Measurements from ENCODE around the gene MROH2A.

The MROH2A gene

GRCh38 chr2:233822101-233822771, 44.1 kb downstream of the MROH2A start:
- no peak for ATAC-seq
- no peak for TF ChIP-seq TCF4 (CRISPR knock-in tag; IDR thresholded peaks at IDR 0.05; ENCODE audit: borderline replicate concordance)
- no peak for TF ChIP-seq ZNF70 (CRISPR knock-in tag; IDR thresholded peaks at IDR 0.05)
- no peak for TF ChIP-seq ZNF8 (CRISPR knock-in tag; IDR thresholded peaks at IDR 0.05)
- TF ChIP-seq CREB5 (CRISPR knock-in tag; IDR thresholded peaks at IDR 0.05; ENCODE audit: low read depth) = no peak
- TF ChIP-seq CSDC2 (CRISPR knock-in tag; IDR thresholded peaks at IDR 0.05) = no peak

DNA sequence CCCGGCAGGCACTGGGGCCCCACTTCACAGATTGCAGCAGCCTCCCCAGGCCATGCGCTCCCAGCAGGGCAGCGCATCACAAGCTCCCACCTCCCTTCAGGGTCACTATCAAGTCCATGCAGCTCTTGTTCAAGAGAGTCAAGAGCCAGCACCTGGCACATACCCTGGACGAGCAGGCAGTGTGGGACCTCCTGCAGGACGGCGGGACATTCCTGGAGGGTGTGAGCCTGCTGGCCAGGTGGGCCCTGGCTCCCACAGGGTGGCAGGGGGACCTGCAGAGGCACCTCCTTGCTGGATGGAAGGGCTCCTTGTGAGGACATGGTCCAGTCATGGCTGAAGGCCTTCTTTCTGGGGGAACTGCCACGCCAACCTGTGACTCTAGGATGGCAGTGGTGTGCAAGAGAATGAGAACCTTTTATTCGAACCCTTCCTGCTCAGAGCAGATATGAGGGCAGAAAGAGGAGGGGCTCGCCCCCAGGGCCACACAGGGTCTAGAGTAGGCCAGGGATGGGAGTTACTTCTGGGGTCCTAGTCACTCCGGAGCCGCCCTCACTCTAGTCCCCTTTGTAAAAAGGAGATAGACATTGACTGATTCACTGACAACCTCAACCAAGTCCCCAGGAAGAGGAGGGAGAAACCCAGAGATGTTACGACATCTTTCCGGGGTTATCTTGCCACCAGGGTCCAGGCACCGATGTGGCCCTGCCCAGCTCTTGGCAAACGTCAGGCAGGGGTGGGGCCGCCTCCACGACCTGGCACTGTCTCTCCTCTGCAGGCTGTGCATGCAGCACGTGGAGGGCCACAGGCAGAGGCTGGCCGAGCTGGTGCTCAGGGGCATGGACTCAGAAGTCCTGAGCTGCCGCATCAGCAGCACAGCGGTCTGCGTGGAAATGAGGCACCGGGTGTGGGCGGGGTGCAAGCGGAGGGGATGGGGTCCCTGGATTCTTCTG, 44.9 kb downstream of the MROH2A start:
- ATAC-seq = no peak
- TF ChIP-seq TCF4 (CRISPR knock-in tag; IDR thresholded peaks at IDR 0.05; ENCODE audit: borderline replicate concordance) (no peak), PATZ1 (CRISPR knock-in tag; IDR thresholded peaks at IDR 0.05; ENCODE audit: borderline replicate concordance) (no peak), SNAI2 (CRISPR knock-in tag; IDR thresholded peaks at IDR 0.05) (no peak), RARB (CRISPR knock-in tag; IDR thresholded peaks at IDR 0.05) (no peak), CREB5 (CRISPR knock-in tag; IDR thresholded peaks at IDR 0.05; ENCODE audit: low read depth) (no peak), ZC3H10 (CRISPR knock-in tag; IDR thresholded peaks at IDR 0.05) (no peak), OSR1 (CRISPR knock-in tag; IDR thresholded peaks at IDR 0.05) (no peak)
- TF ChIP-seq, protein P1, sequence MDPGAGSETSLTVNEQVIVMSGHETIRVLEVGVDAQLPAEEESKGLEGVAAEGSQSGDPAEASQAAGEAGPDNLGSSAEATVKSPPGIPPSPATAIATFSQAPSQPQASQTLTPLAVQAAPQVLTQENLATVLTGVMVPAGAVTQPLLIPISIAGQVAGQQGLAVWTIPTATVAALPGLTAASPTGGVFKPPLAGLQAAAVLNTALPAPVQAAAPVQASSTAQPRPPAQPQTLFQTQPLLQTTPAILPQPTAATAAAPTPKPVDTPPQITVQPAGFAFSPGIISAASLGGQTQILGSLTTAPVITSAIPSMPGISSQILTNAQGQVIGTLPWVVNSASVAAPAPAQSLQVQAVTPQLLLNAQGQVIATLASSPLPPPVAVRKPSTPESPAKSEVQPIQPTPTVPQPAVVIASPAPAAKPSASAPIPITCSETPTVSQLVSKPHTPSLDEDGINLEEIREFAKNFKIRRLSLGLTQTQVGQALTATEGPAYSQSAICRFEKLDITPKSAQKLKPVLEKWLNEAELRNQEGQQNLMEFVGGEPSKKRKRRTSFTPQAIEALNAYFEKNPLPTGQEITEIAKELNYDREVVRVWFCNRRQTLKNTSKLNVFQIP (CRISPR knock-in tag; IDR thresholded peaks at IDR 0.05; ENCODE audit: borderline replicate concordance, low read depth) = no peak

- TF ChIP-seq CREB5 (CRISPR knock-in tag; IDR thresholded peaks at IDR 0.05; ENCODE audit: low read depth) = no peak
- no peak for TF ChIP-seq ZNF70 (CRISPR knock-in tag; IDR thresholded peaks at IDR 0.05)
- TF ChIP-seq ZNF8 (CRISPR knock-in tag; IDR thresholded peaks at IDR 0.05) = no peak
- no peak for ATAC-seq
Observed at GRCh38 chr2:233823731-233824121, 45.6 kb downstream of the MROH2A start.

DNA sequence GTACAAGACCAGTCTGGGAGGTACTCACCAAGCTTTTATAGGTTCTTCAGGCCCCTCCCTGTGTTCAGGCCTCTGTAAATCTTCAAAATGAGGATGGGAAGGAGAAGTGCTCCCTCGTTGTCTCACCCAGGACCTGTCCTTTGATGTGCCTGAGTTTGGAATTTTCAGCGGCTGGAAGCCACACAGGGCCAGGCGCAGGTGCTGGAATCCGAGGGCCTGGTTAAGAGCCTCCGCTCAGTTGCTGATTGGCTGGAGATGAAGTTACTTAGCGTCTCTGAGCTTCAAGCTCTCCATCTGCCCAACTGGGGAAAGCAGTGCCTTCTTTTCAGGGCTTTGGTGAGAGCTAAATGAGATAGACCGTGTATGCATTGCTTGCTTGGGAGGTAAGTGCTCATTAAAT, 46.2 kb downstream of the MROH2A start:
- no peak for ATAC-seq
- no peak for TF ChIP-seq ZFP30 (CRISPR knock-in tag; IDR thresholded peaks at IDR 0.05)
- TF ChIP-seq SNAI2 (CRISPR knock-in tag; IDR thresholded peaks at IDR 0.05) = no peak
- TF ChIP-seq RARB (CRISPR knock-in tag; IDR thresholded peaks at IDR 0.05) = no peak
- TF ChIP-seq ESRRG (CRISPR knock-in tag; IDR thresholded peaks at IDR 0.05) = no peak
- no peak for TF ChIP-seq ARNTL (CRISPR knock-in tag; IDR thresholded peaks at IDR 0.05; ENCODE audit: borderline replicate concordance, low read depth)
- no peak for TF ChIP-seq TOX (CRISPR knock-in tag; IDR thresholded peaks at IDR 0.05; ENCODE audit: borderline replicate concordance)
- TF ChIP-seq TSHZ2 (CRISPR knock-in tag; IDR thresholded peaks at IDR 0.05) = no peak
- TF ChIP-seq ZNF565 (CRISPR knock-in tag; conservative IDR thresholded peaks at IDR 0.05; ENCODE audit: low read depth) = no peak
- TF ChIP-seq ZNF8 (CRISPR knock-in tag; IDR thresholded peaks at IDR 0.05) = no peak
- no peak for TF ChIP-seq PATZ1 (CRISPR knock-in tag; IDR thresholded peaks at IDR 0.05; ENCODE audit: borderline replicate concordance)
- no peak for TF ChIP-seq OSR1 (CRISPR knock-in tag; IDR thresholded peaks at IDR 0.05)
- TF ChIP-seq CREB5 (CRISPR knock-in tag; IDR thresholded peaks at IDR 0.05; ENCODE audit: low read depth) = no peak
- TF ChIP-seq ZFP3 (CRISPR knock-in tag; IDR thresholded peaks at IDR 0.05) = no peak
- TF ChIP-seq ZC3H10 (CRISPR knock-in tag; IDR thresholded peaks at IDR 0.05) = no peak

Measured in SK-N-SH treated with all-trans-retinoic acid at 6 μM for 48 hours (cell line).